H54 (cell line): ENCODE data around the gene SDF2L1.
"Not testable (repeated sequence)": the region's sequence is repeated elsewhere in the genome, so short reads cannot be mapped to it uniquely, and the experiment has no call there.

Experiments
- DNase-seq: peaks from one replicate; pipeline ENCODE4 v3.0.0; 2011; ENCODE audit warnings: low spot score, mixed read lengths; ENCODE audit not compliant: insufficient read length
- FAIRE-seq: peaks from 3 replicates; lab custom pipeline; 2011; peaks lifted over from hg19 to GRCh38; lab: Jason Lieb, UNC
- POLR2A ChIP-seq: IDR thresholded peaks from 2 replicates; pipeline ENCODE4 v1.6.1; 2011; ENCODE audit warnings: low read depth, mild to moderate bottlenecking, low read length

Gene SDF2L1

GRCh38 chr22:21674638-21675245 lies 32.6 kb downstream of the SDF2L1 start:
- FAIRE-seq (no peak), DNase-seq (no peak)
- no peak for TF ChIP-seq POLR2A

- DNase-seq = no peak
- no peak for TF ChIP-seq POLR2A
- FAIRE-seq = no peak
Measured at GRCh38 chr22:21677606-21678443, 35.7 kb downstream of the SDF2L1 start.

GRCh38 chr22:21678842-21679241 lies 36.7 kb downstream of the SDF2L1 start:
- not testable (repeated sequence) for FAIRE-seq, DNase-seq

DNA sequence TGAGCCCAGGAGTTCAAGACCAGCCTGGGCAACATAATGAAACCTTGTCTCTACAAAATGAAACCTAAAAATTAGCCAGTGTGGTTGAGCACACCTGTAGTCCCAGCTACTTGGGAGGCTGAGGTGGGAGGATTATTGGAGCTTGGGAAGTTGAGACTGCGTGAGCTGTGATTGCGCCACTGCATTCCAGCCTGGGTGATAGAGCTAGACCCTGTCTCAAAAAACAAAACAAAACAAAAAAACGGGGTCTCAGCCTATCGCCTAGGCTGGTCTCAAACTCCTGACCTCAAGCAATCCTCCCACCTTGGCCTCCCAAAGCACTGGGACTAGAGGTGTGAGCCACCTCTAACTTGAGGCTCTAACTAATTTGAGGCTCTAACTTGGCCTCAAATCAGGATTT lies 37.3 kb downstream of the SDF2L1 start:
- TF ChIP-seq POLR2A = no peak
- FAIRE-seq = no peak

GRCh38 chr22:21680830-21681565 lies 38.9 kb downstream of the SDF2L1 start:
- no peak for FAIRE-seq
- no peak for TF ChIP-seq POLR2A

More for the DNA sequence above, 37.3 kb downstream of the SDF2L1 start:
- no peak for DNase-seq

GRCh38 chr22:21681566-21682370 lies 39.7 kb downstream of the SDF2L1 start:
- FAIRE-seq (no peak), DNase-seq (no peak)
- TF ChIP-seq POLR2A = no peak

More at GRCh38 chr22:21680830-21681565, 38.9 kb downstream of the SDF2L1 start:
- no peak for DNase-seq

DNA sequence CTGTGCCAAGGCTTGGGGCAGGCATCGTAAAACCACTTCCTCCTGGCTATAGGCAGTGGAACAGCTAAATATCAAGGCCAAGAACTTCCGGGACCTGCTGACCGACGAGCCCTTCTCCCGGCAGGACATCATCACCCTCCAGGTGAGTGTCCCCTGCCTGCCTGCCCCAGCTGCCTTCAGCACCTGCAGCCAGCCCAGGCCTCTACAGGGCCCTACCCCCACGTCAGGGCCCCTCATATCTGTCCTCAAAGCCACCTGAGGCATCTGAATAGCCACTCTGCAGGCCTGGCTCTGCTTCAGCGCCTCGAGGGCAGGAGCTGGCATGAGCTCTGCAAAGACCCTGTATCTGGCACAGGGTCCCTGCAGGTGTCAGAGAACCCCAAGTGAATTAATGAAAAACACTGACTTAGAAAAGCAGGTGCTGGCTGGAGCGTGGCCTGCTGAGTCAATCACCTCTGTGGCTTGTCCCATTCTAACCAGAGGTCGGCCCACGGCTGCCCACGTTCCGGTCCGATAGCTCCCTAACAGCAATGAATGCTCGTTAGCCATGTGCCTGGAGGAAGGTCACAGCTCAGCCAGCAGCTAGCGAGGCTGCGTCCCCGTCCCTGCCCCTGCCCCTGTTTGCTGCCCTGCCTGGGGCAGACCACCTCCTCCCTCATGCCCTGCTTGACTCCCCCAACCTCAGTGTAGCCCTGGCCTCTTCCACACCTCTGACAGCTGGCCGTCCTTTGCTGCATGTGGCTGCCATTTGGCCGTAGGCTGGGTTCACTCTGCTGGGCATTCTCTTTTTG lies 40.5 kb downstream of the SDF2L1 start:
- TF ChIP-seq POLR2A = no peak
- FAIRE-seq (no peak), DNase-seq (no peak)

DNA sequence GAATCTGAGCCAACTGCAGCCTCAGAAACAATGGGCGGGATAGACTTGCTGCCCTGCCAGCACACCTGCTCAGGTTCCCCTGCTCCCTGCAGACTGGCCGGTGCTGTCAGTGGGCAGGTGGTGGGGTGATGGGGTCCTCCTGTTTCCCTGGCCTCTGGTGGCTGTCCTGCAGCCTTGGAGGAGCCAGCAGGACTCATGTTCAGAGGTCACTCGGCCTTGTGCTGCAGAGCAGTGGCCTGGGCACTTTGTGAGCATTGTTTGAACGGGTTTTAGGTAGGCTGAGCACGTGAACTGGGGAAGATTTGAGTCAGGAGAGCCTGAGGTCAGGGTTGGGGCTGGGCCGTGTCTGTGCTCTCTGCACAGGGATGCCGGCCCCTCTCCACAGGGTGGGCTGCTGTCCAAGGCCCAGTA lies 41.3 kb downstream of the SDF2L1 start:
- DNase-seq (no peak), FAIRE-seq (no peak)
- no peak for TF ChIP-seq POLR2A

DNA sequence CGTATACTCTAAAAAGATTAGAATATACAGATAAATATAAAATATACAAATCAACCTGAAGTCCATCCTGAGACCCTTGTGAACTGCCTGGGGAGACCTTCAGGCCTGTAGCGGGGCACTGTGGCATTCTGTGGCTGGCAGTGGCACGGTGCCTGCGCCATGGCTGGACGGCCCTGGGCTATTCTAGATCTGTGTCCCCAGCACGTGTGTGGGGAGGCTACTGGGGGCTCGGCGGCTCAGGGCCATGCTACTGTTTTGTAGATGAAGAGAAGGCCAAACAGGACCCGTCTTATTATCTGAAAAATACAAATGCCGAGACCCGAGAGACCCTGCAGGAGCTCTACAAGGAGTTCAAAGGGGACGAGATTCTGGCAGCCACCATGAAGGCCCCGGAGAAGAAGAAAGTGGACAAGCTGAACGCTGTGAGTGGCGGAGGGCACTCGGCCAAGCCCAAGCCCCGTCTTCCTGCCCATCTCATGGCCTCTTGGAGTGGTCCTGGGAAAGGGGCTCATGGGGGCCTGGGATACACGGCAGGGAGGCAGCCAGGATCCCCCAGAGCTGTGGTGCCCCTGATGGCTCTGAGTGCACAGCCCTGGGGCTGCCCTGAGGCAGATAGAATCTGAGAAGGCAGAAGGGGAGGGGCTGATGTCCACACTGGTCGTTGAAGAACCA lies 42.5 kb downstream of the SDF2L1 start:
- no peak for TF ChIP-seq POLR2A
- no peak for DNase-seq
- FAIRE-seq = no peak

GRCh38 chr22:21685164-21685513 lies 43.0 kb downstream of the SDF2L1 start:
- TF ChIP-seq POLR2A = no peak
- no peak for FAIRE-seq
- no peak for DNase-seq

- TF ChIP-seq POLR2A = no peak
- FAIRE-seq (no peak), DNase-seq (no peak)
Measured at GRCh38 chr22:21686193-21686608, 44.1 kb downstream of the SDF2L1 start.
